GM19239 (cell line): ENCODE measurements around the gene TXNRD1.
A peak's percentile ranks its signal among the peaks of the same experiment; 100 is the strongest.
"Not testable (repeated sequence)": the region's sequence is repeated elsewhere in the genome, so short reads cannot be mapped to it uniquely, and the experiment has no call there.

Source experiments
- DNase-seq: peaks from one replicate; pipeline ENCODE4 v3.0.0; 2011; ENCODE audit warnings: low spot score; ENCODE audit not compliant: insufficient read length
- FAIRE-seq: peaks from 2 replicates; lab custom pipeline; 2011; peaks lifted over from hg19 to GRCh38; lab: Jason Lieb, UNC

TXNRD1 gene

GRCh38 chr12:104381731-104382480 is 166.3 kb downstream of the TXNRD1 start:
- DNase-seq (peak; percentile 69), FAIRE-seq (peak; percentile 94)

DNA sequence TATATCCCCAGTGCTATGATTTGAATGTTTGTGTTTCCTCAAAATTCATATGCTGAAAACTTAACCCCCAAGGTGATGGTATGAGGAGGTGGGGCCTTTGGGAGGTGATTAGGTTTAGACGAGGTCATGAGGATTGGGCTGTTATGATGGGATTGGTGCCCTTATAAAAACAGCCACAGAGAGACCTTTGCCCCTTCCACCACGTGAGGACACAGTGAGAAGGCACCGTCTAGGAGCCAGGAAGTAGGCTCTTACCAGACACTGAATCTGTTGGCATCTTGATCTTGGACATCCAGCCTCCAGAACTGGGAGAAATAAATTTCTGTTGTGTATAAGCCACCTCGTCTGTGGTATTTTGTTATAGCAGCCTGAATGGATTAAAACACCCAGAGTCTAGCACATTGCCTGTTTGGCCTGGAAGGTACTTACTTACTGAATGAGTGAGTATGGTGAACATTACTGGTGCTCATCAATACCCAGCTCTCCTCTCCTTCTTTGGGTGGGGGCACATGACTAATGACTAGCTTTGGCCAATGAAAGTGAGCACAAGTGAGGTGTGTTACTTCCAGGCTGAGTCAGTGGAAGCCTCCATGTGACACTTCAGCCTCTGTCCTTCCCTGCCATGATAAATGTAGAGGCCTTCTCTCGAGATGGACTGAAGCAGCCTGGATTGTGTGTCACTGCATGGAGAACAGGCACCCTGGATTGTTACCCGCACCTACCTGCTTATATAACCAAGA is 168.7 kb downstream of the TXNRD1 start:
- DNase-seq (no peak), FAIRE-seq (no peak)

DNA sequence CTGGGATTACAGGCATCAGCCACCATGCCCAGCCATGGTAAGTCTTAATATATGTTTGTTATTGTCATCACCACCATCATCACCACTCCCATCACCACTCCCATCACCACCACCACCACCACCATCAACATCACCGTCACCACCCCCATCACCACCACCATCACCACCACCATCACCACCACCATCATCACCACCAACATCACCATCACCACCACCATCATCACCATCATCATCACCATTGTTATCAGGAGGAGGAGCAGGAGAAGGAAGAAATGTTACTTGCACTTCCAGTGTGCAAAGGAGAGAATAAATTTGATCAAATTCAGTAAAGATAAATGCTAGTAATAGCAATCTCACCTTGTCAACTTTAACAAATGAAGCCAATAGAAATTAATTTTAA is 169.9 kb downstream of the TXNRD1 start:
- FAIRE-seq (no peak), DNase-seq (no peak)

DNA sequence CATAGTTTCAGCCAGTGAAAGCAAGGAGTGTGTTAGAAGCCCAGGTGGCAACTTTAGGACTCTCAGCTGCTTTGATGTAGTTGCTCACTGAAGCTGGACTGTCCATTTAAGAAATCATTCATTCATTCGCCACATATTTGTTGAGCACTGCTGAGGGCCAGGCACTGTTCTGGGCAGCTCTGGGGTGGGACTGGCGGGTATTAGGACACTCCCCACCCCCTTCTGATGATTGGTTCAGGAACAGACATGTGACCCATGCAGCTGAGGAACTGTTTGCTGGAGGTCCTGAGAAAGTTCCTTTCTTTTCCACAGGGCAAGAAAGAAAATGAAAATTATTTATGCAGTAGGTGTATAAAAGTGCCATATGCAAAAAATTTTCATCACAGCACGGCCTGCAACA is 170.9 kb downstream of the TXNRD1 start:
- no peak for FAIRE-seq
- DNase-seq, result no peak

GRCh38 chr12:104387190-104387589 is 171.6 kb downstream of the TXNRD1 start:
- DNase-seq, result no peak
- FAIRE-seq, result no peak

GRCh38 chr12:104394086-104394485 is 178.5 kb downstream of the TXNRD1 start:
- FAIRE-seq, DNase-seq: not testable (repeated sequence)
